IMR-90 (cell line): Measurements from ENCODE around the gene PTGES3L. TPM values are rescaled to one million over a fixed set of nuclear protein-coding genes. Genes with fewer than 3 reads are reported as not detected.
A peak's percentile ranks its signal among the peaks of the same experiment; 100 is the strongest.

Experiments
- ATAC-seq: fragments of 200-7000 bp; cut with Tn5 transposase; 2 replicates; pipeline ENCODE4 v1.9.1; 2020; ENCODE audit warnings: low read depth, mild to moderate bottlenecking, moderate library complexity
- BruUV-seq: library from RNA; stranded (reverse); fragments of 400-500 nt; replicated peaks from 2 replicates; lab custom pipeline; 2021; lab: Mats Ljungman, UMichigan
- CTCF ChIA-PET: fragments of 300-600 bp; formaldehyde crosslinking; extraction: SDS; loops from one replicate; lab custom pipeline; 2021; ENCODE audit warnings: antibody characterized with exemption; lab: Yijun Ruan, JAX
- POLR2A ChIA-PET: fragments of 300-600 bp; sonication (Branson Sonifier 250); formaldehyde crosslinking; loops from one replicate; lab custom pipeline; 2022; ENCODE audit warnings: antibody characterized with exemption; ENCODE audit not compliant: unreplicated experiment; lab: Charles Lee
- DNase-seq: peaks from one replicate; pipeline ENCODE4 v3.0.0; 2013
- H2AFZ ChIP-seq: replicated peaks from 2 replicates; pipeline ENCODE3; 2013; ENCODE audit warnings: low read length, mild to moderate bottlenecking; ENCODE audit not compliant: poor library complexity
- H2AK5ac ChIP-seq: 2 replicates; pipeline ENCODE4 v1.6.1; 2013; ENCODE audit warnings: low read depth, low read length, inconsistent platforms
- H2AK9ac ChIP-seq: replicated peaks from 2 replicates; pipeline ENCODE3; 2013; ENCODE audit warnings: mild to moderate bottlenecking, low read depth, low read length, moderate library complexity; ENCODE audit not compliant: poor library complexity
- H2BK120ac ChIP-seq: 2 replicates; pipeline ENCODE4 v1.6.1; 2013; ENCODE audit warnings: low read depth, low read length, inconsistent platforms
- H2BK15ac ChIP-seq: 3 replicates; pipeline ENCODE4 v1.6.1; 2013; ENCODE audit warnings: low read depth, low read length, inconsistent platforms
- H2BK20ac ChIP-seq: 2 replicates; pipeline ENCODE4 v1.6.1; 2013; ENCODE audit warnings: low read depth, mild to moderate bottlenecking, inconsistent platforms, low read length, moderate library complexity
- H2BK5ac ChIP-seq: 2 replicates; pipeline ENCODE4 v1.6.1; 2013; ENCODE audit warnings: mild to moderate bottlenecking, low read depth, low read length, inconsistent platforms; ENCODE audit not compliant: poor library complexity, severe bottlenecking
- H3K14ac ChIP-seq: replicated peaks from 2 replicates; pipeline ENCODE4 v1.6.1; 2013; ENCODE audit warnings: low read depth, low read length, inconsistent platforms
- H3K18ac ChIP-seq: 2 replicates; pipeline ENCODE4 v1.6.1; 2013; ENCODE audit warnings: low read depth, low read length, control low read depth
- H3K23ac ChIP-seq: 2 replicates; pipeline ENCODE4 v1.6.1; 2013; ENCODE audit warnings: low read depth, low read length, inconsistent platforms
- H3K27ac ChIP-seq: 2 replicates; pipeline ENCODE4 v1.5.1; 2013; ENCODE audit warnings: mild to moderate bottlenecking, control low read depth, low read length; ENCODE audit not compliant: insufficient read depth
- H3K27me3 ChIP-seq: 2 replicates; pipeline ENCODE4 v1.6.1; 2013; ENCODE audit warnings: low read length; ENCODE audit not compliant: control insufficient read depth, insufficient read depth
- H3K36me3 ChIP-seq: 2 replicates; pipeline ENCODE4 v1.6.1; 2013; ENCODE audit warnings: low read length, mixed read lengths; ENCODE audit not compliant: control insufficient read depth, insufficient read depth
- H3K4ac ChIP-seq: 2 replicates; pipeline ENCODE4 v1.6.1; 2013; ENCODE audit warnings: low read depth, low read length, inconsistent platforms
- H3K4me1 ChIP-seq: 2 replicates; pipeline ENCODE4 v1.6.1; 2013; ENCODE audit warnings: low read length, mixed read lengths; ENCODE audit not compliant: control insufficient read depth, insufficient read depth
- H3K4me2 ChIP-seq: 2 replicates; pipeline ENCODE4 v1.6.1; 2013; ENCODE audit warnings: low read depth, mild to moderate bottlenecking, control low read depth, low read length, moderate library complexity
- H3K4me3 ChIP-seq: 2 replicates; pipeline ENCODE4 v1.5.1; 2013; ENCODE audit warnings: low read depth, mild to moderate bottlenecking, control low read depth, low read length, moderate library complexity; ENCODE audit not compliant: insufficient read depth
- H3K56ac ChIP-seq: 2 replicates; pipeline ENCODE4 v1.6.1; 2013; ENCODE audit warnings: low read length, inconsistent platforms; ENCODE audit not compliant: insufficient read depth; ENCODE audit errors: extremely low read depth
- H3K79me1 ChIP-seq, 2 experiments: 2 replicates each; pipeline ENCODE4 v1.6.1; 2013; ENCODE audit warnings: low read length in 2 of 2, inconsistent platforms in 1 of 2, low read depth in 1 of 2
- H3K9ac ChIP-seq: 2 replicates; pipeline ENCODE4 v1.6.1; 2013; ENCODE audit warnings: low read depth, low read length, control low read depth
- H3K9me1 ChIP-seq: 2 replicates; pipeline ENCODE4 v1.6.1; 2013; ENCODE audit warnings: low read length, inconsistent platforms; ENCODE audit not compliant: insufficient read depth
- H3K9me3 ChIP-seq: 2 replicates; pipeline ENCODE4 v1.6.1; 2013; ENCODE audit warnings: low read length; ENCODE audit not compliant: control insufficient read depth, insufficient read depth
- H4K20me1 ChIP-seq: 2 replicates; pipeline ENCODE4 v1.6.1; 2013; ENCODE audit warnings: low read length, inconsistent platforms; ENCODE audit not compliant: insufficient read depth
- H4K5ac ChIP-seq: 2 replicates; pipeline ENCODE4 v1.6.1; 2013; ENCODE audit warnings: mild to moderate bottlenecking, low read depth, low read length, control low read depth
- H4K8ac ChIP-seq, 2 experiments: 2 replicates each; pipeline ENCODE4 v1.6.1; 2013; ENCODE audit warnings: low read depth in 2 of 2, low read length in 2 of 2, control low read depth in 1 of 2, inconsistent platforms in 1 of 2
- H4K91ac ChIP-seq: 2 replicates; pipeline ENCODE4 v1.6.1; 2013; ENCODE audit warnings: low read depth, low read length, inconsistent platforms; ENCODE audit not compliant: insufficient read depth
- BHLHE40 ChIP-seq: fragments of 150-350 bp; IDR thresholded peaks from 2 replicates; pipeline ENCODE4 v1.6.1; 2016; ENCODE audit warnings: mild to moderate bottlenecking, low read depth, low read length
- CEBPB ChIP-seq: IDR thresholded peaks from 2 replicates; pipeline ENCODE4 v1.6.1; 2012; ENCODE audit warnings: low read depth, low read length, improper control_type of control experiment
- FOS ChIP-seq: fragments of 150-350 bp; IDR thresholded peaks from 2 replicates; pipeline ENCODE4 v1.6.1; 2016; ENCODE audit warnings: low read depth, low read length
- MAZ ChIP-seq: IDR thresholded peaks from 2 replicates; pipeline ENCODE4 v1.6.1; 2012; ENCODE audit warnings: low read depth, mild to moderate bottlenecking, low read length, improper control_type of control experiment, moderate library complexity, borderline replicate concordance
- MXI1 ChIP-seq: IDR thresholded peaks from 2 replicates; pipeline ENCODE4 v1.6.1; 2012; ENCODE audit warnings: low read depth, mild to moderate bottlenecking, low read length, moderate library complexity, borderline replicate concordance
- NFE2L2 ChIP-seq: fragments of 150-350 bp; IDR thresholded peaks from 2 replicates; pipeline ENCODE4 v1.6.1; 2016; ENCODE audit warnings: low read depth, mild to moderate bottlenecking, low read length
- POLR2A ChIP-seq: IDR thresholded peaks from 2 replicates; pipeline ENCODE4 v1.6.1; 2012; ENCODE audit warnings: mild to moderate bottlenecking, low read depth, low read length
- RAD21 ChIP-seq: IDR thresholded peaks from 2 replicates; pipeline ENCODE4 v1.6.1; 2012; ENCODE audit warnings: low read length, improper control_type of control experiment
- RCOR1 ChIP-seq: IDR thresholded peaks from 2 replicates; pipeline ENCODE4 v1.6.1; 2012; ENCODE audit warnings: mild to moderate bottlenecking, low read length, improper control_type of control experiment; ENCODE audit not compliant: insufficient replicate concordance
- RFX5 ChIP-seq: IDR thresholded peaks from 2 replicates; pipeline ENCODE4 v1.8.0; 2012; ENCODE audit warnings: low read depth, mild to moderate bottlenecking, low read length, moderate library complexity
- SMC3 ChIP-seq: fragments of 150-350 bp; IDR thresholded peaks from 2 replicates; pipeline ENCODE4 v1.6.1; 2016; ENCODE audit warnings: low read depth, mild to moderate bottlenecking, antibody characterized with exemption, low read length, moderate library complexity
- USF2 ChIP-seq: fragments of 150-350 bp; IDR thresholded peaks from 2 replicates; pipeline ENCODE4 v1.6.1; 2017; ENCODE audit warnings: mild to moderate bottlenecking, antibody characterized with exemption, low read length, low read depth
- WGBS, 2 experiments: methylation state at CpG; one replicate each; pipeline versions ENCODE4 v1.1.5 to v1.1.7; 2013; ENCODE audit warnings: missing lambda C conversion rate in 2 of 2; ENCODE audit not compliant: insufficient read length in 1 of 2; ENCODE audit errors: extremely low coverage in 2 of 2; 5-methylcytosine and 5-hydroxymethylcytosine counted together
- dilution Hi-C: fragments of 300-500 bp; cut with HindIII; formaldehyde crosslinking; loops from one replicate; pipeline ENCODE4 v1.14.3; 2018; ENCODE audit warnings: low sequenced_read_pairs; ENCODE audit not compliant: unreplicated experiment
- in situ Hi-C: fragments of 300-500 bp; cut with MboI; formaldehyde crosslinking; loops from 3 replicates; pipeline ENCODE4 v1.14.3; 2019; ENCODE audit warnings: low sequenced_read_pairs, inconsistent platforms, mixed read lengths
- intact Hi-C: fragments of 100-400 bp; cut with micrococcal nuclease; formaldehyde crosslinking; loops from 2 replicates; pipeline ENCODE4 v1.10.0; 2022
- polyA plus RNA-seq, 3 experiments: library from polyadenylated mRNA; depleted of rRNA; stranded (reverse); fragments of >200 nt; gene quantifications; 2 replicates each; pipeline ENCODE4 v1.2.3, GENCODE V29; 2012; ENCODE audit warnings: low replicate concordance in 1 of 3
- total RNA-seq: library from RNA; depleted of rRNA; stranded (reverse); fragments of >200 nt; gene quantifications from 2 replicates; pipeline ENCODE4 v1.2.3, GENCODE V29; 2012
- TF ChIP-seq, protein P1 (sequence below): conservative IDR thresholded peaks from 2 replicates; pipeline ENCODE4 v1.5.1; 2012; ENCODE audit warnings: mild to moderate bottlenecking, low read depth, low read length, improper control_type of control experiment
- TF ChIP-seq, protein P2 (sequence below): fragments of 150-350 bp; IDR thresholded peaks from 2 replicates; pipeline ENCODE4 v1.6.1; 2016; ENCODE audit warnings: low read depth, mild to moderate bottlenecking, low read length, moderate library complexity, borderline replicate concordance

Gene PTGES3L
- total and polyA plus RNA-seq, 2 of the 4 experiments (the other 2 are of a cell fraction) = 1.4 to 2.4 TPM

- peak; percentile 89 for ATAC-seq
Observed at GRCh38 chr17:42950044-42950783, 29.7 kb downstream of the PTGES3L start.

More at GRCh38 chr17:42950044-42950783, 29.7 kb downstream of the PTGES3L start:
- TF ChIP-seq RFX5 (no peak), MXI1 (no peak), POLR2A (no peak), MAZ (no peak), BHLHE40 (peak; percentile 61; the same call in 1 of the 2 replicates), RCOR1 (peak; percentile 75), FOS (peak; percentile 61; the same call in 1 of the 2 replicates), CEBPB (peak; percentile 74), NFE2L2 (no peak), USF2 (no peak), SMC3 (no peak), RAD21 (no peak)
- TF ChIP-seq, protein P1, sequence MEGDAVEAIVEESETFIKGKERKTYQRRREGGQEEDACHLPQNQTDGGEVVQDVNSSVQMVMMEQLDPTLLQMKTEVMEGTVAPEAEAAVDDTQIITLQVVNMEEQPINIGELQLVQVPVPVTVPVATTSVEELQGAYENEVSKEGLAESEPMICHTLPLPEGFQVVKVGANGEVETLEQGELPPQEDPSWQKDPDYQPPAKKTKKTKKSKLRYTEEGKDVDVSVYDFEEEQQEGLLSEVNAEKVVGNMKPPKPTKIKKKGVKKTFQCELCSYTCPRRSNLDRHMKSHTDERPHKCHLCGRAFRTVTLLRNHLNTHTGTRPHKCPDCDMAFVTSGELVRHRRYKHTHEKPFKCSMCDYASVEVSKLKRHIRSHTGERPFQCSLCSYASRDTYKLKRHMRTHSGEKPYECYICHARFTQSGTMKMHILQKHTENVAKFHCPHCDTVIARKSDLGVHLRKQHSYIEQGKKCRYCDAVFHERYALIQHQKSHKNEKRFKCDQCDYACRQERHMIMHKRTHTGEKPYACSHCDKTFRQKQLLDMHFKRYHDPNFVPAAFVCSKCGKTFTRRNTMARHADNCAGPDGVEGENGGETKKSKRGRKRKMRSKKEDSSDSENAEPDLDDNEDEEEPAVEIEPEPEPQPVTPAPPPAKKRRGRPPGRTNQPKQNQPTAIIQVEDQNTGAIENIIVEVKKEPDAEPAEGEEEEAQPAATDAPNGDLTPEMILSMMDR = no peak
- TF ChIP-seq, protein P2, sequence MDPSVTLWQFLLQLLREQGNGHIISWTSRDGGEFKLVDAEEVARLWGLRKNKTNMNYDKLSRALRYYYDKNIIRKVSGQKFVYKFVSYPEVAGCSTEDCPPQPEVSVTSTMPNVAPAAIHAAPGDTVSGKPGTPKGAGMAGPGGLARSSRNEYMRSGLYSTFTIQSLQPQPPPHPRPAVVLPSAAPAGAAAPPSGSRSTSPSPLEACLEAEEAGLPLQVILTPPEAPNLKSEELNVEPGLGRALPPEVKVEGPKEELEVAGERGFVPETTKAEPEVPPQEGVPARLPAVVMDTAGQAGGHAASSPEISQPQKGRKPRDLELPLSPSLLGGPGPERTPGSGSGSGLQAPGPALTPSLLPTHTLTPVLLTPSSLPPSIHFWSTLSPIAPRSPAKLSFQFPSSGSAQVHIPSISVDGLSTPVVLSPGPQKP = no peak
- Histone ChIP-seq H2BK15ac (no peak overlapping the region), H3K56ac (no peak overlapping the region), H3K27me3 (no peaks in the 10 kb centered on the region), H3K4me2 (no peak overlapping the region), H2AFZ (no peak overlapping the region), H3K4me1 (peaks cover 5% of the 10 kb centered on the region), H3K9me3 (no peaks in the 10 kb centered on the region), H3K9ac (no peak overlapping the region), H2BK5ac (no peak overlapping the region), H3K9me1 (0 out of 2 replicates have a peak, but pooled peaks cover 5% of the 10 kb centered on the region), H3K27ac (no peak overlapping the region), H4K8ac (no peak overlapping the region), H3K18ac (no peak overlapping the region), H3K23ac (no peak overlapping the region), H4K91ac (no peak overlapping the region), H2AK9ac (no peak overlapping the region), H4K5ac (no peak overlapping the region), H4K20me1 (peaks cover 32% of the 10 kb centered on the region), H3K79me1 (no peaks in the 10 kb centered on the region), H3K36me3 (peaks cover 26% of the 10 kb centered on the region), H2BK120ac (no peak overlapping the region), H3K4me3 (no peak overlapping the region), H3K4ac (no peak overlapping the region), H3K14ac (no peak overlapping the region), H2AK5ac (no peak overlapping the region), H2BK20ac (no peak overlapping the region)
- peak; percentile 86 for DNase-seq
- ChIA-PET CTCF (interaction anchor here (0.6 to 1.1 kb wide), 2 partner anchors 21 to 372 kb away, joined by 3 to 4 read pairs; no protein-coding TSS in a partner anchor), POLR2A (no interaction called here)
- BruUV-seq = no TSS peak
- no CpG with 5 or more reads among the region's 13 CpGs for WGBS, 2 experiments
- dilution Hi-C loops (no loop called here), intact Hi-C loops (no loop called here), in situ Hi-C loops (loop anchor here (25.0 kb wide), 1 partner anchor 112 kb away; no protein-coding TSS in a partner anchor)
